Measurements from ENCODE around the gene KIAA0513. TPM values are rescaled to one million over a fixed set of nuclear protein-coding genes. Genes with fewer than 3 reads are reported as not detected.

The KIAA0513 gene
- total and polyA plus RNA-seq, 2 donors (not counting 3 experiments of a cell fraction or from before 2014, with no cell fraction given), result 1.8 to 4.3 TPM

GRCh38 chr16:84988328-84989080, 39.1 kb upstream of the KIAA0513 start:
- FAIRE-seq, result no peak
- Histone ChIP-seq H4K20me1 (replicated peaks; ENCODE audit: control insufficient read depth, extremely low read depth, insufficient read depth, low read length) (no peaks in the 10 kb centered on the region), H3K27me3 (ENCODE audit: control insufficient read depth in 2 of 2, insufficient read depth in 2 of 2, low read length in 2 of 2) (no peaks in the 10 kb centered on the region), H3K36me3 (ENCODE audit: control insufficient read depth in 2 of 2, extremely low read depth in 1 of 2, insufficient read depth in 2 of 2, low read length in 2 of 2) (peaks cover 0 to 25% of the 10 kb centered on the region in 2 experiments), H3K4me3 (replicated peaks in 1 of 3; ENCODE audit: insufficient read depth in 1 of 3, low read depth in 1 of 3, low read length in 3 of 3) (no peak overlapping the region), H3K9me3 (replicated peaks; ENCODE audit: control insufficient read depth, insufficient read depth, low read length) (no peaks in the 10 kb centered on the region), H3K4me1 (ENCODE audit: control insufficient read depth, extremely low read depth, insufficient read depth, low read length) (no peaks in the 10 kb centered on the region), H3K9ac (replicated peaks; ENCODE audit: extremely low read depth, insufficient read depth, low read length) (no peak overlapping the region), H3K4me2 (ENCODE audit: insufficient read depth, low read length) (no peak overlapping the region), H2AFZ (ENCODE audit: low read depth, low read length) (no peak overlapping the region), H3K79me2 (ENCODE audit: control insufficient read depth, insufficient read depth, low read length) (peaks cover 14% of the 10 kb centered on the region), H3K9me1 (replicated peaks; ENCODE audit: control insufficient read depth, extremely low read depth, insufficient read depth, low read length) (no peaks in the 10 kb centered on the region), H3K27ac (ENCODE audit: insufficient read depth, low read depth, low read length) (no peak overlapping the region)
- no TSS peak for BruUV-seq (replicated peaks)
- POLR2A ChIA-PET, result no interaction called here
- no peak for DNase-seq (ENCODE audit: low read depth, low spot score)
- dilution Hi-C loops (cut with MboI; ENCODE audit: extremely low pct_ligation_motif_present, low sequenced_read_pairs) (no loop called here), intact Hi-C loops (cut with micrococcal nuclease) (no loop called here)
- TF ChIP-seq, protein P1, sequence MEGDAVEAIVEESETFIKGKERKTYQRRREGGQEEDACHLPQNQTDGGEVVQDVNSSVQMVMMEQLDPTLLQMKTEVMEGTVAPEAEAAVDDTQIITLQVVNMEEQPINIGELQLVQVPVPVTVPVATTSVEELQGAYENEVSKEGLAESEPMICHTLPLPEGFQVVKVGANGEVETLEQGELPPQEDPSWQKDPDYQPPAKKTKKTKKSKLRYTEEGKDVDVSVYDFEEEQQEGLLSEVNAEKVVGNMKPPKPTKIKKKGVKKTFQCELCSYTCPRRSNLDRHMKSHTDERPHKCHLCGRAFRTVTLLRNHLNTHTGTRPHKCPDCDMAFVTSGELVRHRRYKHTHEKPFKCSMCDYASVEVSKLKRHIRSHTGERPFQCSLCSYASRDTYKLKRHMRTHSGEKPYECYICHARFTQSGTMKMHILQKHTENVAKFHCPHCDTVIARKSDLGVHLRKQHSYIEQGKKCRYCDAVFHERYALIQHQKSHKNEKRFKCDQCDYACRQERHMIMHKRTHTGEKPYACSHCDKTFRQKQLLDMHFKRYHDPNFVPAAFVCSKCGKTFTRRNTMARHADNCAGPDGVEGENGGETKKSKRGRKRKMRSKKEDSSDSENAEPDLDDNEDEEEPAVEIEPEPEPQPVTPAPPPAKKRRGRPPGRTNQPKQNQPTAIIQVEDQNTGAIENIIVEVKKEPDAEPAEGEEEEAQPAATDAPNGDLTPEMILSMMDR (IDR thresholded peaks at IDR 0.05; ENCODE audit: extremely low read depth in 1 of 2, insufficient read depth in 1 of 2, low read depth in 1 of 2, low read length in 2 of 2), result no peak
- TF ChIP-seq FOS (IDR thresholded peaks at IDR 0.05; ENCODE audit: borderline replicate concordance, insufficient read depth, low read length), result no peak
- TF ChIP-seq EZH2 (IDR thresholded peaks at IDR 0.05; ENCODE audit: borderline replicate concordance, low read depth, low read length, severe bottlenecking), result no peak
- CTCF ChIA-PET, result interaction anchor here (1.2 to 1.7 kb wide), 2 partner anchors 17 to 98 kb away, joined by 5 to 6 read pairs; no protein-coding TSS in a partner anchor

Measured in endothelial cell of umbilical vein (primary cell).